Measurements from ENCODE around the gene KIFC3. TPM values are rescaled to one million over a fixed set of nuclear protein-coding genes. Genes with fewer than 3 reads are reported as not detected.

The KIFC3 gene
- total and polyA plus RNA-seq, 2 donors (not counting 1 experiment from before 2014, with no cell fraction given), result 0.07 to 0.67 TPM

- no peak overlapping the region for H3K4me2 ChIP-seq (replicated peaks; ENCODE audit: low read depth, low read length, poor library complexity, severe bottlenecking)
- H3K4me3 Mint-ChIP-seq, result no peak overlapping the region
- H3K4me1 Mint-ChIP-seq, result no peaks in the 10 kb centered on the region
- ATAC-seq (ENCODE audit: low read depth), result no peak
- no peak overlapping the region for H2AFZ ChIP-seq (ENCODE audit: insufficient read depth, low read depth, low read length, poor library complexity, severe bottlenecking)
- peaks cover 7% of the 10 kb centered on the region for H3K27me3 Mint-ChIP-seq
- H3K9me3 ChIP-seq (ENCODE audit: control extremely low read depth in 1 of 3, control insufficient read depth in 2 of 3, insufficient read depth in 1 of 3, low read length in 2 of 3), result no peaks in the 10 kb centered on the region
- TF ChIP-seq EZH2 (IDR thresholded peaks at IDR 0.05; ENCODE audit: borderline replicate concordance, insufficient read depth, low read depth, low read length, poor library complexity, severe bottlenecking), result no peak
- no peak for TF ChIP-seq CTCF (IDR thresholded peaks at IDR 0.05)
- WGBS (ENCODE audit: insufficient coverage), result 93% methylated on average over 10 of the region's 12 CpGs
- H3K27ac ChIP-seq (ENCODE audit: low read length in 2 of 2), result no peak overlapping the region
- no peaks in the 10 kb centered on the region for H3K4me1 ChIP-seq (ENCODE audit: control insufficient read depth in 2 of 2, insufficient read depth in 2 of 2, low read length in 2 of 2)
- intact Hi-C loops (cut with micrococcal nuclease), result no loop called here
- CTCF ChIA-PET, result no interaction called here
- H3K27me3 ChIP-seq (replicated peaks in 1 of 4; ENCODE audit: control extremely low read depth in 1 of 4, control insufficient read depth in 3 of 4, insufficient read depth in 4 of 4, low read length in 3 of 4), result no peaks in the 10 kb centered on the region
- DNase-seq, result no peak
- no peaks in the 10 kb centered on the region for H3K79me2 ChIP-seq (ENCODE audit: control insufficient read depth, insufficient read depth, low read length)
- no peaks in the 10 kb centered on the region for H4K20me1 ChIP-seq (ENCODE audit: control insufficient read depth, insufficient read depth, low read length, poor library complexity, severe bottlenecking)
- H3K27ac Mint-ChIP-seq, result no peak overlapping the region
- no peak overlapping the region for H3K4me3 ChIP-seq (ENCODE audit: control extremely low read depth in 1 of 5, extremely low read depth in 1 of 5, insufficient read depth in 1 of 5, low read depth in 2 of 5, low read length in 4 of 5)
- no peaks in the 10 kb centered on the region for H3K36me3 ChIP-seq (replicated peaks in 1 of 2; ENCODE audit: control extremely low read depth in 1 of 2, control insufficient read depth in 1 of 2, extremely low read depth in 1 of 2, insufficient read depth in 2 of 2, low read length in 1 of 2)
- POLR2A ChIA-PET, result no interaction called here
- H3K9ac ChIP-seq (ENCODE audit: low read length), result no peak overlapping the region
- H3K9me3 Mint-ChIP-seq (ENCODE audit: insufficient read depth), result no peaks in the 10 kb centered on the region
Measured at GRCh38 chr16:57788951-57789350, 13.3 kb downstream of the KIFC3 start.

- no peaks in the 10 kb centered on the region for H3K36me3 ChIP-seq (replicated peaks in 1 of 2; ENCODE audit: control extremely low read depth in 1 of 2, control insufficient read depth in 1 of 2, extremely low read depth in 1 of 2, insufficient read depth in 2 of 2, low read length in 1 of 2)
- no peaks in the 10 kb centered on the region for H3K9me3 ChIP-seq (ENCODE audit: control extremely low read depth in 1 of 3, control insufficient read depth in 2 of 3, insufficient read depth in 1 of 3, low read length in 2 of 3)
- Mint-ChIP-seq H3K27ac (no peak overlapping the region), H3K4me1 (no peaks in the 10 kb centered on the region), H3K27me3 (peaks cover 7% of the 10 kb centered on the region), H3K4me3 (no peak overlapping the region), H3K9me3 (ENCODE audit: insufficient read depth) (no peaks in the 10 kb centered on the region)
- no peak overlapping the region for H2AFZ ChIP-seq (ENCODE audit: insufficient read depth, low read depth, low read length, poor library complexity, severe bottlenecking)
- no peaks in the 10 kb centered on the region for H3K27me3 ChIP-seq (replicated peaks in 1 of 4; ENCODE audit: control extremely low read depth in 1 of 4, control insufficient read depth in 3 of 4, insufficient read depth in 4 of 4, low read length in 3 of 4)
- no peak overlapping the region for H3K9ac ChIP-seq (ENCODE audit: low read length)
- ChIA-PET CTCF (no interaction called here), POLR2A (no interaction called here)
- intact Hi-C loops (cut with micrococcal nuclease), result no loop called here
- TF ChIP-seq CTCF (IDR thresholded peaks at IDR 0.05) (no peak), EZH2 (IDR thresholded peaks at IDR 0.05; ENCODE audit: borderline replicate concordance, insufficient read depth, low read depth, low read length, poor library complexity, severe bottlenecking) (no peak)
- H3K79me2 ChIP-seq (ENCODE audit: control insufficient read depth, insufficient read depth, low read length), result no peaks in the 10 kb centered on the region
- no peaks in the 10 kb centered on the region for H4K20me1 ChIP-seq (ENCODE audit: control insufficient read depth, insufficient read depth, low read length, poor library complexity, severe bottlenecking)
- no peak overlapping the region for H3K4me3 ChIP-seq (ENCODE audit: control extremely low read depth in 1 of 5, extremely low read depth in 1 of 5, insufficient read depth in 1 of 5, low read depth in 2 of 5, low read length in 4 of 5)
- H3K27ac ChIP-seq (ENCODE audit: low read length in 2 of 2), result no peak overlapping the region
- no peak overlapping the region for H3K4me2 ChIP-seq (replicated peaks; ENCODE audit: low read depth, low read length, poor library complexity, severe bottlenecking)
- no peaks in the 10 kb centered on the region for H3K4me1 ChIP-seq (ENCODE audit: control insufficient read depth in 2 of 2, insufficient read depth in 2 of 2, low read length in 2 of 2)
- 85% methylated on average over 17 of the region's 17 CpGs for WGBS (ENCODE audit: insufficient coverage)
- DNase-seq (no peak), ATAC-seq (ENCODE audit: low read depth) (no peak)
Measured at GRCh38 chr16:57788252-57788841, 13.9 kb downstream of the KIFC3 start.
